DMS153 treated with DMSO at 0.1 percent for 48 hours (cell line): ENCODE measurements around the gene TMEM131.

ENCODE experiments used
- DNase-seq: peaks from one replicate; lab custom pipeline; 2025; ENCODE audit not compliant: unreplicated experiment; lab: John Stamatoyannopoulos, UW

Gene TMEM131

GRCh38 chr2:97726261-97727064 is 269.3 kb downstream of the TMEM131 start:
- DNase-seq: no peak

- DNase-seq: no peak
These were observed 270.6 kb downstream of the TMEM131 start for GRCh38 chr2:97724946-97725688.

- DNase-seq: no peak
These were observed 271.2 kb downstream of the TMEM131 start for GRCh38 chr2:97724501-97724900.

- no peak for DNase-seq
These were observed 271.7 kb downstream of the TMEM131 start for GRCh38 chr2:97724073-97724410.

GRCh38 chr2:97723156-97724072 is 272.3 kb downstream of the TMEM131 start:
- DNase-seq: no peak

- DNase-seq: no peak
These were observed 273.5 kb downstream of the TMEM131 start for GRCh38 chr2:97722227-97722626.

- no peak for DNase-seq
These were observed 275.0 kb downstream of the TMEM131 start for GRCh38 chr2:97720746-97721145.

GRCh38 chr2:97719362-97720155 is 276.2 kb downstream of the TMEM131 start:
- no peak for DNase-seq

GRCh38 chr2:97718942-97719341 is 276.8 kb downstream of the TMEM131 start:
- no peak for DNase-seq

- no peak for DNase-seq
These were observed 277.5 kb downstream of the TMEM131 start for GRCh38 chr2:97718051-97718882.

GRCh38 chr2:97717613-97717995 is 278.1 kb downstream of the TMEM131 start:
- no peak for DNase-seq

GRCh38 chr2:97716695-97717612 is 278.8 kb downstream of the TMEM131 start:
- DNase-seq: no peak

GRCh38 chr2:97715951-97716694 is 279.6 kb downstream of the TMEM131 start:
- DNase-seq: no peak

GRCh38 chr2:97714950-97715652 is 280.6 kb downstream of the TMEM131 start:
- no peak for DNase-seq

GRCh38 chr2:97714084-97714949 is 281.4 kb downstream of the TMEM131 start:
- DNase-seq: no peak

GRCh38 chr2:97713296-97714083 is 282.3 kb downstream of the TMEM131 start, which contains the start of gene ZAP70:
Gene ZAP70 (plus strand): TSS chr2:97713576. CDS start chr2:97724037, 10,461 bp downstream.
- no peak for DNase-seq
